ENCODE measurements around the gene PIP5K1B. TPM values are rescaled to one million over a fixed set of nuclear protein-coding genes. Genes with fewer than 3 reads are reported as not detected.

The PIP5K1B gene
- total RNA-seq, 1 experiment from 2014 or later, result 2.5 TPM

GRCh38 chr9:68861436-68861835 is 156.4 kb downstream of the PIP5K1B start:
- no peaks in the 10 kb centered on the region for H3K9me3 Mint-ChIP-seq
- H2AK5ac ChIP-seq (ENCODE audit: insufficient read length, low read length), result no peak overlapping the region

More at GRCh38 chr9:68861436-68861835, 156.4 kb downstream of the PIP5K1B start:
- Histone ChIP-seq H3K56ac (ENCODE audit: insufficient read length, low read depth, low read length) (no peak overlapping the region), H2BK12ac (ENCODE audit: insufficient read length, low read depth, low read length) (no peak overlapping the region), H3K23me2 (ENCODE audit: insufficient read length, low read depth, low read length, poor library complexity, severe bottlenecking) (no peaks in the 10 kb centered on the region), H2BK120ac (ENCODE audit: low read depth, low read length, poor library complexity, severe bottlenecking) (no peak overlapping the region), H3K27me3 (ENCODE audit: insufficient read depth, low read length) (no peaks in the 10 kb centered on the region), H3K79me1 (ENCODE audit: insufficient read depth, low read depth, low read length, poor library complexity, severe bottlenecking) (no peaks in the 10 kb centered on the region), H3K23ac (ENCODE audit: insufficient read length, low read depth, low read length) (no peak overlapping the region), H3K18ac (ENCODE audit: insufficient read length, low read depth, low read length) (peak overlapping the region; percentile 4), H3K9ac (ENCODE audit: extremely low read depth, insufficient read length, low read length) (no peak overlapping the region), H3T11ph (ENCODE audit: low read length) (no peak overlapping the region), H3K4ac (ENCODE audit: low read depth, low read length) (no peak overlapping the region), H3K9me3 (ENCODE audit: control insufficient read depth, low read depth, low read length) (no peaks in the 10 kb centered on the region), H4K91ac (ENCODE audit: insufficient read length, low read depth, low read length) (no peak overlapping the region), H3K27ac (ENCODE audit: insufficient read length, low read depth, low read length) (no peak overlapping the region), H2BK5ac (ENCODE audit: insufficient read length, low read length) (no peak overlapping the region), H3K14ac (ENCODE audit: insufficient read depth, low read length) (peak overlapping the region; percentile 53; the same call in 1 of the 2 replicates), H4K8ac (replicated peaks; ENCODE audit: insufficient read length, low read depth, low read length) (no peak overlapping the region), H3K79me2 (ENCODE audit: insufficient read depth, low read length) (no peaks in the 10 kb centered on the region), H4K20me1 (ENCODE audit: control insufficient read depth, insufficient read depth, insufficient read length) (no peaks in the 10 kb centered on the region), H2BK15ac (ENCODE audit: low read depth, low read length) (no peak overlapping the region), H2BK20ac (ENCODE audit: low read depth, low read length, poor library complexity, severe bottlenecking) (no peak overlapping the region), H3K4me2 (ENCODE audit: insufficient read depth, insufficient read length, low read length) (no peak overlapping the region), H3K4me1 (ENCODE audit: insufficient read depth, low read length) (peaks cover 6% of the 10 kb centered on the region; the same call in 1 of the 2 replicates), H2AFZ (ENCODE audit: low read length) (no peak overlapping the region), H4K5ac (ENCODE audit: insufficient read length, low read depth, low read length) (no peak overlapping the region)
- no peak for TF ChIP-seq CTCF (conservative IDR thresholded peaks at IDR 0.05)
- no peak overlapping the region for H3K4me3 Mint-ChIP-seq
- peak overlapping the region in 1 of 3 experiments; percentile 26; a peak in 1 of 7 replicates for H3K27ac Mint-ChIP-seq
- peaks cover 15 to 16% of the 10 kb centered on the region in 2 experiments for H3K4me1 Mint-ChIP-seq
- no peaks in the 10 kb centered on the region; the same call in 1 of the 2 replicates for H3K27me3 Mint-ChIP-seq (ENCODE audit: low read depth)
- no peak for DNase-seq
- no CpG with 5 or more reads among the region's 9 CpGs for WGBS (ENCODE audit: extremely low coverage, insufficient read length, low lambda C conversion rate)
- H3K36me3 Mint-ChIP-seq (ENCODE audit: insufficient read depth in 1 of 3, low read depth in 3 of 3), result peaks cover 0 to 3% (median 0%) of the 10 kb centered on the region in 3 experiments; a peak in 1 of 7 replicates
